HCEC 1CT (cell line): Measurements from ENCODE around the gene FGF3.

ENCODE experiments used
- DNase-seq: peaks from one replicate; pipeline ENCODE4 v3.0.0-alpha.2; 2017

FGF3 gene

DNA sequence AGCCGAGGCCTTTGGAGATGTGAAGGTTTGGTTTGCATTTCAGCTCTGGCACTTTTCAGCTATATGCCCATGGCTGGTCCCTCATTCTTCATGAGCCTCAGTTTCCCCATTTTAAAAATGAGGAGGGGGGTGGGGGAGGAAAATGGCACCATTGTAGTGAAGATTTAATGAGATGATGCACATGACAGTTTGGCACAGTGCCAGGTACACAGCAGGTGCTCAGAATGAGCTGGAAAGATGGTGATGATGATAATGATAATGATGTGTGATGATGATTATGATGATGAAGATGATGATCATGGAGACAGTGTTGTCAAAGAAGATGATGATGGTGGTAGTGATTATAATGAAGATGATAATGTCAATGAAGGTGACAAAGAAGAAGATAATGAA, 24.3 kb upstream of the FGF3 start:
- no peak for DNase-seq

DNA sequence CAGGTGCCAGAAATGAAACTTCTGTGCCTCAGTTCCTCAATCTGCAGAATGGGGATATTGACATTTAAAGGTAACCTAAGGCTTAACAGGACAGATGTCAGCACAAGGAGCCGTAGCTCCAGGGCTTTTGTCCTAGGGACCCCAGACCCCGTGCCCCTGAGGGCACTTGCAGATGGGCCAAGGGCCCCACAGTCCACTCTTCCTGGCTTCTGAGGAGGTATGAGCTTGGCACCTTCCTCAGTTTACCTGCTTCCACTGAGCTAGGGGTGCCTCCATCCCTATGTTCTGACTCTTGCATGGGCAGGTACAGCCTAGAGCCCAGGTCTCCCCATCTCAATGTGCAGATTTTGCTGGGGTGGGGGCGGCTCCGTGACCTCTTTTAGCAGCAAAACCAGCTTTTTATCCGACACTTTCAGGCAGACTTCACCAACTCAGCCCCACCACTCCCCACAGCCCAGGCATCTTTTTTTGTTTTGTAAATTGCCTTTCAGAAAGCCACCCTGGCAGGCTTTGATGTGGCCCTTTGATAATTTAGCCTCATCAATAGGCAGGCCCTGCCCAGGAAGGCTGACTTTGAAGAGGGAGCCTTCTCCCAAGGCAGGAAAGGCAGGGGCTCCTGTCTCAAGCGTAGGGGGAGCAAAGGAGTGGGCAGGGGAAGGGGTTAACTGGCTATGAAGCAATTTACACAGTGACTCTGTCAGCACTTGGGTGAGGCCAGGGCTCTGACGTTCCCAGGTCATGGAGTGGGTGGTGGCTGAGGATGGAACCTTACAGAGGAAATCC, 23.7 kb upstream of the FGF3 start:
- no peak for DNase-seq

DNA sequence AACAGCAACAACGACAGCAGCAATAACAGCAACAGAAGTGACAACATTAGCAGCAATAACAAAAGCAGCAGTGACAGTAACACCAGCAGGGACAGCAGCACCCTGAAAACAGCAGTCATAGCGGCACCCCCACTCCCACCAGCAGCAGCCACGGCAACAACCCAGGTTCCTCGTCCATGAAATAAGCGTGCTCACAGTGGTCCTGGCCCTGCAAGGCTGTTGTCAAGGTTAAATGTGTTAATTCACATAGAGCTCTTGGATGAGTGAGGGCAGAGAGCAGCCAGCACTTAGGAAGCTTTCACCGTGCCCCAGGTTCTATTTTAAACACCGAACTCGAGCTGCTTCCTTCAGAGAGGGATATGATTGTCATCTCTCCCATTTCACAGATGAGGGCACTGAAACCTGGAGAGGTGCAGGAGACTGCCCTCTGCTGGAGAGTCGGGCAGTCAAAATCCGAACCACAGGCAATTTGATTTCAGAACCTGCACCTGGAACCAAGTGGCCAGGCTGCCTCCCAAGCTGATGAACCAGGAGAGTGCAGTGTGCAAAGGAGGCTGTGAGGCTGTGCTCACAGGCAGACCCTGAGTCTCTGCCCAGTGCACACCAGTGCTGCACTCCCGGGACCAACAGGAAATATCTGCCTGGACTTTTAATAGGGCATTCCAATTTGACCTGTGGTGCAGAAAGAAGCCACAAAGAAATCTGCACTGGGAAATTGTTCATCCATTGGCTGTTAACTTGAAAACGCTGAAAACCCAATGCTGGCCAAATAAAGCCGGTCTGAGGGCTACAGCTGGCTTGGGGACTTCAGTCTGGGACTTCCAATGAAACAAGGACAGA, 22.9 kb upstream of the FGF3 start:
- DNase-seq = no peak

DNA sequence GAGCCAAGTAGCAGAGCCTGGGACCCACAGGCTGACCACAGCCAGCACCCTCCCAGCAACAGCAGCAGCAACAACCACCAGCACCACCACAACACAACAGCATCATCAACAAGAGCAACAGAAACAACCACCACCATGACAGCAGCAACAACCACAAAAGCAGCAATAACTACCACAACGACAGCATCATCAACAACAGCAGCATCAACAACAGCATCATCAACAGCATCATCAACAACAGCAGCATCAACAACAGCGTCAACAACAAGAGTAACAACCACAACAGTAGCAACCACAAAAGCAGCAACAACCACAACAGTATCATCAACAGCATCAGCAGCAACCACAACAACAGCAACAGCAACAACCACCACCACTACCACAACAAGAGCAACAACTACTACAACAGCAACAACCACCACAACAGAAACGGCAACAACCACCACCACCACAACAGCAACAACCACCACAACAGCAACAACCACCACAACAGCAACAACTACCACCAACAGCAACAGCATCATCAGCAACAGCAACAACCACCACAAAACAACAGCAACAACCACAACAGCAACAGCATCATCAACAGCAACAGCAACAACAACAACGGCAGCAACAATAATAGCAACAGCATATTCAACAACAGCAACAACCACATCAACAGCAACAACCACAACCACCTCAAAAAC, 22.1 kb upstream of the FGF3 start:
- DNase-seq = no peak

DNA sequence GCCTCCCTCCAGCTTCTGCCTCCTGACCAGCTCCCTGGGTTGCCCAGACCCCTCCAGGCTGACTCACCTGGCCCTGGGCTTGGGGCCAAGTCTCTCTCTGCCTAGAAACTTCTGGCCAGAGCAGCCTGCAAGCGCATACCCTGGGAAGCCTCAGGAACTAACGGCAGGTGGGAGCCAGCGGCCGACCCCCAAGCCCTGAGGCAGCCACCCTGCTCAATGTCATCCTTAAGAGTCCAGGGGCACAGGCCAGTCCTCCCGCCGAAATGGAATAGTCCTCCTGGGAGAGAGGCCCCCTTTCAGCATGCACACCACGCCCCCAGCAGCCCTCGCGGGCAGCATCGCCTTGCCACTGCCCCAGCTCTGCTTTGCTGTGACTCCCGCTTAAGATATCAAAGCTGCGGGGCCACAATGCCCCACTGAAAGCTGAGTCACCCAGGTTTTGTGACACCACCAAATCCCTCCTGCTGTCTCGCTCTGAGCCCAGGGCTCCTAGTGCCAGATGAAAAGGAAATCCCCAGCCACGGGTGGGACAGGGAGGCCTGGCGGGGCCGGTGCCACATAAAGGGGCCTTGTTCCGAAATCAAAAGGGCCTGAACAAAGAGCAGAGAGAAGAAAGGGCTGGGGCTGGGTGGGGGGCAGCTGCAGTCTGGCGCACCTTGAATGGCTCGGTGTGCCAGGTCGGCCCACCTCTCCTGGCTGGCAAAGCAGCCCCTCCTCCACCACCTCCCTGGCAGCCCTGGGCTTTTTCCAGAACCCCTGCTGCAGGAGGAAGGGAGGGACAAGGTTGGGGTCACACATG, 21.4 kb upstream of the FGF3 start:
- no peak for DNase-seq

DNA sequence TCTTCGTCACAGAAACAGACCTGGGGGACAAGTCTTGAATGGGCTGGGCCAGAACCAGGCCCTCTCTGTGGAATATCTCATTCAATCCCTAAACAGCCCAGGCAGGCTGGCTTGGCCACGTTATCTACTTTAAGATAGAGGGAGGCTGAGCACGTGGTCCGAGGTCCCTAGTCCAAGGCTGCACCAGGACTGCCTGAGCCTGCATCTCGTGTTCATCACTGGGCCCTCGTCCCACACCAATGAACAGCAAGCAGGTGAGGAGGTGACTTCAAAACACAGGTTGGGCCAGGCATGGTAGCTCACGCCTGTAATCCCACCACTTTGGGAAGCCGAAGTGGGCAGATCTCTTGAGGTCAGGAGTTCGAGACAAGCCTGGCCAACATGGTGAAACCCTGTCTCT, 20.3 kb upstream of the FGF3 start:
- DNase-seq = no peak

DNA sequence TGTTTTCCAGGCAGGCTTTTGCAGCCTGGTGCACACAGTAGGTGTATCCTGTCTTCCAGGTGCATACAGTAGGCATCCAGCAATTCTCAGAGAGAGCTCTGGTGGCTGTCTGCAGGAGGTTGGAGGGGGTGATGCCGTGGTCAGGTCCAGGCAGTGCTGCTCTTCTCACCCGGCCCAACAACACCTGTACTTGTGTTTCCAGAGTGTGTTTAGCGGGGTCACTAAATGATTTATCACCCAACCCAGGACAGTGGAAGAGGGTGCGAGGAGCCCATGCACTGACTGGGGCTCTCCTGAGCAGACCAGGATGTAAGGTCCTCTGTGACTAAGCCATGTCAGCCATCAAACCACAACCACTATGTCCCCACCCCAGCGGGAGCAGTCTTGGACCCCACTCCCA, 18.6 kb upstream of the FGF3 start:
- no peak for DNase-seq

DNA sequence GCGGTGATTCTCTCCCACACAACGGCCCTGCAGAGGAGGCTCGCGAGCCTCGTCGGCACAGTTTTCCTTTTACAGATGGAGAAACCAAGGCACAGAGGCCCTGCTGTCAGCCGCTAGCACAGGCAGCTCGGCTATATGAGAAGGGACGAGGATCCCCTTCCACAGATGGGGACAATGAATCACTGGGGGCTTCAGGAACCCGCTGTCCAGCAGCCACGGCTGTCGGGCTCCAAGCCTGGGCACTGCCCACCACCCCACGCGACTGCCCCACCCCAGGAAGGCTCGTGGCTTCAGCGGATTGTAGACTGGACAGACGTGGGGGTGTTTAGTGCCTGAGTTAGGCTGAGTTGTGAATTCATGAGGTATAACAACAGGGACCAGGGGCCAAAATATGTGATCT, 17.2 kb upstream of the FGF3 start:
- no peak for DNase-seq

DNA sequence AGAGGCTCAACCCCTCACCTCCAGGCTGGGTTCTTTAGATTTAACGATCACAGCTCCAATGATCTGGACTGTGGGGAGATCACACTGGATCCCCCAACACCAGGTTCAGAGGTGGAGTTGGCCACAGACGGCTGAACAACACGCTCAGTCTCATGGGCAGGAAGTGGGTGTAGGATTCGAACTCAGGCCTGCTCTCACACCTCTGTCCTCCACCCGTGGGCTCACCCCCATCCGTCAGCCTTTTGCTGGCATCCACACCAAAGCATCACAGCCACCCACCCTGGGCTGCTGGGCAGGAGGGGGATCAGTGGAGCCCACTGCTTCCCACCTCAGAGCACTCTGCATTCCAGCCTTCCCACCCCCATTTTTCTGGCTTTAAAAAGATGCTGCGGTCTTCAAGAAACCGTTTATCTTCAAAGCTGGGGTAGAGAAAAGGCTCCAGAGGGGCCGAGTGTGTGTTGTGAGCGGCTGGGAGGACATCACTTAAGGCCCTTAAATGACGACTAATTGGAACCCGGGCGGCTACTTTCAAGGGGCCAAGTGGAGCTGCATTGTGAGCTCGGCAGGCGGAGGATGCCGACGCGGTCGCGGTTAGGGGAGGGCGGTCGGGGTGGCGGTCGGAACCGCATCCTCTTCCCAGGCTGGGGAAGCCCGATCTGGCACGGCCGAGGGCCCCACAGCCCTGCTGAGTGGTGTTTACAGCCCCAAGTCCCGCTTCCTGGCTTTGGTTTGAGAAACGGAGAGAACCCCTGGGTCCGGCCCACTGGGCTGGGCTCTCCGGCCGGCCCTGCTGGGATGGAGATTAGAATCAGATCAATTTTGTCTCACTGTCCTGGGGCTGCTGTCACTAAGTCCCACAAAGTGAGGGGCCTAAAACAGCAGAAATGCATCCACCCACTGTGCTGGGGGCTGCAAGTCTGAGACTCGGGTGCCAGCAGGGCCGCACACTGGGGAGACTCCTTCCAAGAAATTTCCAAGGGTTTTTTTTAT, 15.9 kb upstream of the FGF3 start:
- DNase-seq = no peak

DNA sequence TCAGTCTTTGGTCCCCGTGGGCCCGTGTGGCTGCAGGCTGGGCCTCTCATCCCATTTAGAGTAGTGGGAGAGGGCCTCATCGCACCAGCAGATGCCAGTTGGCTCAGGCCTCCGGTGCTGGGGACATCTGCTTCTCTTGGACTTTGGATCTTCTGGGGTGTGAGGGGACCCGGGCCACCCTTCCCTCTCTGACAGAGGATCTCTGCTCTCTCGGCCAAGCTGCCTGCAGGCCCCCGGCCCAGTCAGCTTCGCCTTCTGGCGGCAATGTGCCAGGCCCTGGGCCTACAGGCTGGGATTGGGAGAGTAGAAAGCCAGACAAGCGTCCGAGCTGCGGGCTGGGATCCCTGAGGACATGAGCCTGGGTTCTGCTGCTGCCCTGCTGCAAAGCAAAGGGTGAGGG, 15.0 kb upstream of the FGF3 start:
- DNase-seq = no peak

DNA sequence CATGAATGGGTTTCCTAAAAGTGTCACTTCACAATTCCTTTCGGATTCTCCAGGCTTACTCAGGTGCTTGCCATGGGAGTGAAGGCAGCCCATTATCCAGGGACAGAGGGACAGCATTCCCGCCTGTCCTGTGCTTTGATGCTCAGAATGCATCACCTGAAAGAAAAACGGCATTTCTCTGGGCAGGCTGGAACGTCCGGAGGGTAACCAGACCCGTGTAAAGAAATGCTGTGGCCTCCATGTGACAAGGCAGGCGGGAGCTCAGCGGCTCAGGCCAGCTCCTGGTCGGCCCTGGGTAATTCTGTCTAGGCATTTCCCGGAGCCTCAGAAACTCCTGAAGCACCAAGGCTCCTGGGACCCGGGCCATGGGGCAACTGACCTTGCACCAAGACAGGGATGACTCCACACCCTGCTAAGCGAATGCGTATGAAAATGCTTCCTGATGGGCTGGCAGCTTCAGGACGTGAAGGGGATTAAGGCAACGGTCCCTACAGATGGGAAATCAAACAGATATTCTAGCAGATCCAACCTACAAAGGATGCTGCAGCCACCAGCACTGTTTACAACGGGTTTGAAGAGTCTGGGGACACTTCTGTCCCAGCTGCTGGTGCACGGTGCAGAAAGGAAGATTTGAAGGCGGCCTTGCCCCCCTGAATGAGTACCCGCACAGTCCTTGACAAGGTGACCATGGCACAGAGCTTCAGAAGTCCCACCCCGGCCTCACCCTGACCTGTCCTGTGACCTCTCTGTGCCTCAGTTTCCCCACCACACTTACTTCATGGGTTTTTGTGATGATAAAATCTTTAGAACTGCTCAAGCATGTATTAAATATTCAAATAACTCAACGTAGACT, 13.6 kb upstream of the FGF3 start:
- DNase-seq = no peak

DNA sequence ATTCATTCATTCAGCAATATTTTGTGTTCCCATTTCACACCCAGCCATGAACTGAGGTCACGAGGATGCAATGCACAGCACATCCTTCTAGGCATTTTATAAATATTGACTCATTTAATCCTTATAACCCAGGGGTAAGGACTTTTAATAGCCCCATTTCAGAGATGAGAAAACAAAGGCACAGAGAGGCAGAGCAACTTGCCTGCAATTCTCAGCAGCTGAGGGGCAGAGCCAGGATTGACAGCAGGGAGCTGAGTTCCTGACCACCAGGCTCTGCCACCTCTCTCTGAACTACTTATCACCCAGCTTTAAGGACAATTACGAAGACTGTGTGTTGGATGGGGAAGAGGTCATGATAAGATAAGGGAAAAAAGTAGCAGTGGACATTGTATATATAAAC, 12.8 kb upstream of the FGF3 start:
- no peak for DNase-seq

DNA sequence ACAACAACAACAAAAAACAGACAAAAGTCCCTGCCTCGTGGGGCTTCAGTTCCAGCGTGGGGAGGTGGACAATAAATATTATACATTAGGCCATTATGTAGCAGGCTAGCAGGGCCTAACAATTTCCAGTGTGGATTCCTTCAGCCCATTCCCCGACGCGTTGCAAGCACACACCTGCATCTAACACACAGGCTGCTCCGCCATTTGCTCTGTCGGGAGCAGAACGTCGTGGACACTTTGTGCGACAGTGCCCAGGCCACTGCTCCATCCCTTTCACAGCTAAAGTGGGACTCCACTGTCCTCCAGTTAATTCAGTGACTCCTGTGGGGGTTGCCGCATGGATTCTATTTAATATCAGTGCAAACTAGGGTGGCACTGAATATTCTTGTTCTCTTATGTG, 10.9 kb upstream of the FGF3 start:
- no peak for DNase-seq

DNA sequence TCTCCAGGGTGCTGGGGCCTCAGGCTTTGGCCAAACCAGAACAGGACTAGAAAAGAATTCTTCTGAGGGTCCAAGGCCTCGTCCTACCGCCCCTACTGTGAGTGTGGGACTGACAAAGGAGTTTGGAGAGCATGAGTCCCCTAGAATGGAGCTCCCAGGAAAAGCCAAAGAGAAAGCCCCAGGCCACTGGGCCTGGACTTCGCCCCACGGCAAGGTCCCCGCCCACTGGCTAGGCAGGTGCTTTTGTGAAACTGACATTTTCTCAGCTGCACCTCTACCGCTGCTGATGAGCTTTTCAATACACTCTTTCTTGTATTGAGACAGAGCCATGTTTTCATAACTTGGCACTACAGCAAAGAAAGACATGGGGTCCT, 9.7 kb upstream of the FGF3 start:
- DNase-seq = no peak

DNA sequence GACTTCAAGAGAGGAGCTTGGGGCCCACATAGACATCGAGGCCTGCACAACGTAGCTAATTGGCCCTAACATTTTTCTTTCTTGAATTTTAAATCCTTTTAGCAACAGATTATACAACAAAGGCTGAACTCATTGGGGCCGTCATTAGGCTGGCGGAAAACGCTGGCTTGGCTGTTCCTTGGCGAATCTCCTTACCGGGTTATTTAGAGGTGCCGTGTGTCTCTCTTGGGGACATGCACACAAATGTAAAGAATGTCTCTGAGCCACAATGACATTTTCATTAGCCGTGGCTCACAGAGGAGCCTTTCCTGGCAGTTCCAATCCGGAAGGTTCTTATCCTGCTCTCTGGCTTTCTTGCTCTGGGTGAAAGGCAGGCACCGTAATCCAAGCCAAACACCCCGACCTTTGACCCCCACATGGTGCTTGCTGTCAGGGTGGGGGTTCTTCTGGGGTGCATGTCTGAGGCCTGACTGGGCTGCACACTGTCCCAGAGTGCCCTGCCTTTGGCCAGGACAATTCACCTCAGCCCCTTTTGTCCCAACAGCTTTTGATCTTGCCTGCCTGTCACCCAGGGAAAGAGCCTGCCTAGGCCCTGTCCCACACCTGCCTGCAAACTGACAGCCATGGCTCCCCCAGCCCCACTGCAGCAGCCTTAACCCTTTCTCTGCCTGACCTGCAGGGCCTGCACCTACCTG, 9.2 kb upstream of the FGF3 start:
- DNase-seq = no peak

DNA sequence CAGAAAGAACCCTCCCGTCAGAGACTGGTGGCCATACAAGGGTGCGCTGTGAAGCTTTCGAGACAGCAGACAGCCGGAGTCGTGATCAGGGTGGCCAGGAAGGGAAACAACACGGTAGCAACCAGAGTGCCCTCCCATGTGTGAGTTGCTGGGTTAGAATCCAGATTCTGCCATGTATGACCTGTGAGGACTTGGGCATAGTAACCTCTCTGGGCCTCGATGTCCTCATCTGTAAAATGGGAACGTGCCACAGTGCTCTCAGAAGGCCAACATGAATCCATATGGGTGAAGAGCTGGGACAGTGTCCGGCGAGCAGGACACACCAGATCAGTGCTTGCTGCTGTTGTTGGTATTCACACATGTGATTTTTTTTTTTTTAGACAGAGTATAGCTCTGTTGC, 7.6 kb upstream of the FGF3 start:
- no peak for DNase-seq

DNA sequence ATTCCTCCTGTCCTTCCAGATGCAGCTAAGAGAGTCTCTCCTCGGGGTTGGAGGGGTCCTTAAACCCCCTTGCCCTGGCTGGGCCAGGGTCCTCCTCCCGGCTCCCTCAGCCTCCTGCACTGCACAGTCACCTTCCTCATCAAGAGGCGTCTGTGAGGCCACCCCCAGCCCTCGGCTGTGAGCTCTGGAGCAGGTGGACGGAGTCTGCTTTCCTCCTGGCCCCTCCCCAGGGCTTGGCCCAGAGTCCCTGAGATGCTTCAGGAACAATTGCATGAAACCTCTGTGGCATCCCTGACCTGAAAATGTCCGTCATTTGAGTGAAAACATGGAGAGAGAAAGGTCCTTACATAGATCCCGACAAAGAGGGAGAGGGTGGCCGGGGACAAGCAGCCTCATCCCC, 6.7 kb upstream of the FGF3 start:
- DNase-seq = no peak

DNA sequence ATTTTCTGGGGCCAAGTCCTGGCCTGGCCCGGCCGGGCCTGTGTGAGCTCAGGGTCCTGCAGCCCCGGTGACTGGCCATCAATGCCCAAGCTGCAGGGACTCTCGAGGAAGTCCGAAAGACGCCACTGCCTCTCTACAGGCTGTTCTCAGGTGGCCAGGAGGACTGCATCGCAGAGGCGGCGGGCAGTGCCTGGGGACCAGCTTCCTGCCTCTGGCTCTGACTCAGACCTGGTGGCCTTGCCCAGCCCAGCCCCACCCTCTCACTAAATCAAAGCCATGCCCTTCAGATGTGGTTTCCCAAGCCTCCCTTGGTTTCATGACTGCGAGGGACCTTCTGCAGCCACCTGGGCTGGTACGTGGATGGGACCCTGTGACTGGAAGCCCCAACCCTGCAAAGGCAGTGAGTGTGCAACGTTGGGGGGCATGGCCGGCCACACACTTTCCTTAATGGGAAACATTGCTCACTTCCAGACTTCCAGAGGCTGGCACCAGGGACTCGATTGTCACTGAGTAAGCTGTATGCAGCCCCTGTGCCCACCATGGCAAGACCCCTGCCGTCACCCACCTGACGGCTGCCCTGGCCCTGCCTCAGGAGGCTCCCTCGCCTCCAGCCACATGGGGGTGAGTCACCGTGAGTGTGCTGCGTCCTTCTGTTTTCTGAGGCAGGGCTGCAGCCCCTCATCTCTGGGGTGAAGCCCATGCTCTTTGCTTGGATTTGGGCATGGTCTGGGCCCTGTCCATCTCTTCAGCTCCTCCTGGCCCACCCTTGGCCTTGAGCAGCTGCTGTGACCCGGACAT, 6.0 kb upstream of the FGF3 start:
- no peak for DNase-seq

DNA sequence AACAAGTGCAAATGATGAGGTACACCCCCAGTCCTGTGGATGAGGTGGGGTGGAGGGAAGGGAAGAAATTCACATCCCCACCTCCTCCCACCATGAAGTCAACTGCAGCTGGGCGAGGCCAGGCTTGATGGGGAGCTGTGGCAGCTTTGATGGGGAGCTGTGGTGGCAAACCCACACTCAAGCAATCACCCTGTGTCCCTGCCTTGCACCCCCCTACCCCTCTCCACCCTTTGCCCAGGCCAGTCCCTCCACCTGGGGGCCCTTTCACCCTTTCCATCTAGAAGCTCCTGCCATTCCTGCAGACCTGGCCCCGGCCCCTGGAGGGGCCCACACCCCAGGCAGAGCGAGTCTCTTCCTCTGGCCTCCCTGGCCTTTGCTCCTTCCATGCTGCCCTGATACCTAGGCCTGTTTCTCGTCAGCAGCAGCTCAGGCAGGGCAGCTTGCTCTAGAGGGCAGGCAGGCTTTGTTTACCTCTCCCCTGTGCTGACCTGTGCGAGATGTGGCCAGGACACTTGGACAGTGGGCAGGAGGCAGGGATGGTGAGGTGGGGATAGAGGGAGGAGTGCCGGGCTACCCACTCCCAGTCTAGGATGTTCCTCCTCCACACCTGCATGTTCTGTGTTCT, 4.5 kb upstream of the FGF3 start:
- no peak for DNase-seq
